SK-N-SH treated with all-trans-retinoic acid at 6 μM for 48 hours (cell line): ENCODE measurements around the gene SRP54.

ENCODE experiments used
- ZNF565 ChIP-seq: fragments of 450-650 bp; formaldehyde crosslinking; conservative IDR thresholded peaks from 2 replicates; pipeline ENCODE4 v1.5.0; 2020; ENCODE audit warnings: low read depth, mild to moderate bottlenecking, moderate library complexity
- ZNF8 ChIP-seq: fragments of 450-650 bp; formaldehyde crosslinking; IDR thresholded peaks from 2 replicates; pipeline ENCODE4 v1.5.0; 2020; ENCODE audit warnings: mild to moderate bottlenecking, moderate library complexity
- TF ChIP-seq, protein P1 (sequence below): fragments of 250-450 bp; sonication (Bioruptor Pico); IDR thresholded peaks from 2 replicates; pipeline ENCODE4 v1.8.0; 2021; ENCODE audit warnings: low read depth, mild to moderate bottlenecking, moderate library complexity, borderline replicate concordance
- TF ChIP-seq, protein P2 (sequence below): fragments of 250-450 bp; sonication (Bioruptor Pico); IDR thresholded peaks from 2 replicates; pipeline ENCODE4 v1.5.1; 2021; ENCODE audit warnings: mild to moderate bottlenecking, moderate library complexity
- TF ChIP-seq, protein P3 (sequence below): fragments of 250-450 bp; sonication (Bioruptor Pico); IDR thresholded peaks from 2 replicates; pipeline ENCODE4 v1.5.1; 2020; ENCODE audit warnings: low read depth, mild to moderate bottlenecking, moderate library complexity

DNA sequence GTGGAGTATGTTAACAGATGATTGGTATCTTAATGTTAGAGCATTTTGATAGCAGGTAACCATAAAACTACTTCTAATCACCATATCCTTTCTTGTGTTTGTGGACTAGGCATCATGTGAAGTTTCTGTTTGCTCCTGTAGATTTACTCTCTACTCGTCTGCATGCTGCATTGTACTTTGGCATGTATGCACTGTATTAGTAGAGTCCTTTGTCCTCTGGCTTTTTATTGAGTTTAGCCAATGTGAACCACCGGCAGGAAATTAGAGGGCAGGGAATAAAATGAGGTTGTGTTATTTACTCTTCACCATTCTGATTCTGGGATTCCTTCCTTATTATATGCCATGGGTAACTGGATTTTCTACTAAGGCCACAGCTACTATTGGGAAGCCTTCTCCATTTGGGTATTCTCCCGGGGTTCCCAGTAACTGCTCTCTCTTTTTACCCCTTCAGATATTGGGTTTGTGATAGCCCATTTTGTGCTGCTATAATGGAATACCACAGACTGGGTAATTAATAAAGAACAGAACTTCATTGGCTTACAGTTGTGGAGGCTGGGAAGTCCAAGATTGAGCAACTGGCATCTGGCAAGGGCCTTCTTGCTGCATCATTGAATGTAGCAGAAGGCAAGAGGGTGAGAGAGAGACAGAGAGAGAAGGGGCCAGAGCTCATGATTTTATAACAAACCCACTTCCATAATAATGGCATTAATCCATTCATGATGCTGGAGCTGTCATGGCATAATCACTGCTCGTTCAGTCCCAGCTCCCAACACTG, 85.6 kb downstream of the SRP54 start:
- TF ChIP-seq ZNF8 (CRISPR knock-in tag): no peak
- TF ChIP-seq, protein P1, sequence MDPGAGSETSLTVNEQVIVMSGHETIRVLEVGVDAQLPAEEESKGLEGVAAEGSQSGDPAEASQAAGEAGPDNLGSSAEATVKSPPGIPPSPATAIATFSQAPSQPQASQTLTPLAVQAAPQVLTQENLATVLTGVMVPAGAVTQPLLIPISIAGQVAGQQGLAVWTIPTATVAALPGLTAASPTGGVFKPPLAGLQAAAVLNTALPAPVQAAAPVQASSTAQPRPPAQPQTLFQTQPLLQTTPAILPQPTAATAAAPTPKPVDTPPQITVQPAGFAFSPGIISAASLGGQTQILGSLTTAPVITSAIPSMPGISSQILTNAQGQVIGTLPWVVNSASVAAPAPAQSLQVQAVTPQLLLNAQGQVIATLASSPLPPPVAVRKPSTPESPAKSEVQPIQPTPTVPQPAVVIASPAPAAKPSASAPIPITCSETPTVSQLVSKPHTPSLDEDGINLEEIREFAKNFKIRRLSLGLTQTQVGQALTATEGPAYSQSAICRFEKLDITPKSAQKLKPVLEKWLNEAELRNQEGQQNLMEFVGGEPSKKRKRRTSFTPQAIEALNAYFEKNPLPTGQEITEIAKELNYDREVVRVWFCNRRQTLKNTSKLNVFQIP (CRISPR knock-in tag): no peak
- TF ChIP-seq, protein P2, sequence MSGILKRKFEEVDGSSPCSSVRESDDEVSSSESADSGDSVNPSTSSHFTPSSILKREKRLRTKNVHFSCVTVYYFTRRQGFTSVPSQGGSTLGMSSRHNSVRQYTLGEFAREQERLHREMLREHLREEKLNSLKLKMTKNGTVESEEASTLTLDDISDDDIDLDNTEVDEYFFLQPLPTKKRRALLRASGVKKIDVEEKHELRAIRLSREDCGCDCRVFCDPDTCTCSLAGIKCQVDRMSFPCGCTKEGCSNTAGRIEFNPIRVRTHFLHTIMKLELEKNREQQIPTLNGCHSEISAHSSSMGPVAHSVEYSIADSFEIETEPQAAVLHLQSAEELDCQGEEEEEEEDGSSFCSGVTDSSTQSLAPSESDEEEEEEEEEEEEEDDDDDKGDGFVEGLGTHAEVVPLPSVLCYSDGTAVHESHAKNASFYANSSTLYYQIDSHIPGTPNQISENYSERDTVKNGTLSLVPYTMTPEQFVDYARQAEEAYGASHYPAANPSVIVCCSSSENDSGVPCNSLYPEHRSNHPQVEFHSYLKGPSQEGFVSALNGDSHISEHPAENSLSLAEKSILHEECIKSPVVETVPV (CRISPR knock-in tag): no peak
- TF ChIP-seq ZNF565 (CRISPR knock-in tag): no peak
- TF ChIP-seq, protein P3, sequence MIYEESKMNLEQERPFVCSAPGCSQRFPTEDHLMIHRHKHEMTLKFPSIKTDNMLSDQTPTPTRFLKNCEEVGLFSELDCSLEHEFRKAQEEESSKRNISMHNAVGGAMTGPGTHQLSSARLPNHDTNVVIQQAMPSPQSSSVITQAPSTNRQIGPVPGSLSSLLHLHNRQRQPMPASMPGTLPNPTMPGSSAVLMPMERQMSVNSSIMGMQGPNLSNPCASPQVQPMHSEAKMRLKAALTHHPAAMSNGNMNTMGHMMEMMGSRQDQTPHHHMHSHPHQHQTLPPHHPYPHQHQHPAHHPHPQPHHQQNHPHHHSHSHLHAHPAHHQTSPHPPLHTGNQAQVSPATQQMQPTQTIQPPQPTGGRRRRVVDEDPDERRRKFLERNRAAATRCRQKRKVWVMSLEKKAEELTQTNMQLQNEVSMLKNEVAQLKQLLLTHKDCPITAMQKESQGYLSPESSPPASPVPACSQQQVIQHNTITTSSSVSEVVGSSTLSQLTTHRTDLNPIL (CRISPR knock-in tag): no peak
